HepG2 (cell line): Measurements from ENCODE around the gene TSEN34. TPM values are rescaled to one million over a fixed set of nuclear protein-coding genes. Genes with fewer than 3 reads are reported as not detected.

Experiments
- ATF7-NPFF ChIP-seq: sonication (generic); formaldehyde crosslinking; IDR thresholded peaks from 2 replicates; pipeline ENCODE4 v1.8.1; 2023; ENCODE audit warnings: mild to moderate bottlenecking, low read depth, missing genetic modification reagents, moderate library complexity
- CENPBD1 ChIP-seq: sonication (generic); formaldehyde crosslinking; IDR thresholded peaks from 2 replicates; pipeline ENCODE4 v1.8.0; 2022; ENCODE audit warnings: missing genetic modification reagents, low read depth, mild to moderate bottlenecking, borderline replicate concordance
- DNMT1 ChIP-seq: sonication (generic); formaldehyde crosslinking; IDR thresholded peaks from 2 replicates; pipeline ENCODE4 v1.5.1; 2020; ENCODE audit warnings: mild to moderate bottlenecking, missing genetic modification reagents
- ELF3 ChIP-seq: IDR thresholded peaks from 2 replicates; pipeline ENCODE4 v1.6.1; 2016; ENCODE audit warnings: missing genetic modification reagents, missing compliant biosample characterization
- ELF4 ChIP-seq: sonication (generic); formaldehyde crosslinking; IDR thresholded peaks from 2 replicates; pipeline ENCODE4 v1.5.0; 2020; ENCODE audit warnings: missing genetic modification reagents, mild to moderate bottlenecking, moderate library complexity, borderline replicate concordance
- GFI1 ChIP-seq: sonication (generic); formaldehyde crosslinking; IDR thresholded peaks from 2 replicates; pipeline ENCODE4 v1.5.0; 2020; ENCODE audit warnings: missing genetic modification reagents, mild to moderate bottlenecking, borderline replicate concordance
- JUN ChIP-seq: sonication (generic); formaldehyde crosslinking; IDR thresholded peaks from 2 replicates; pipeline ENCODE4 v1.4.0; 2020; ENCODE audit warnings: mild to moderate bottlenecking, missing genetic modification reagents
- MAFG ChIP-seq: sonication (generic); formaldehyde crosslinking; IDR thresholded peaks from 2 replicates; pipeline ENCODE4 v1.5.1; 2020; ENCODE audit warnings: mild to moderate bottlenecking, missing genetic modification reagents
- MLXIP ChIP-seq: sonication (generic); formaldehyde crosslinking; IDR thresholded peaks from 2 replicates; pipeline ENCODE4 v1.9.0; 2021; ENCODE audit warnings: missing genetic modification reagents, borderline replicate concordance
- REXO4 ChIP-seq: sonication (generic); formaldehyde crosslinking; IDR thresholded peaks from 2 replicates; pipeline ENCODE4 v1.8.0; 2022; ENCODE audit warnings: missing genetic modification reagents, mild to moderate bottlenecking, borderline replicate concordance
- TBX2 ChIP-seq: sonication (generic); formaldehyde crosslinking; IDR thresholded peaks from 2 replicates; pipeline ENCODE4 v1.5.0; 2020; ENCODE audit warnings: missing genetic modification reagents, mild to moderate bottlenecking, borderline replicate concordance
- TEAD3 ChIP-seq: optimal IDR thresholded peaks from 2 replicates; pipeline ENCODE3; 2016; ENCODE audit warnings: borderline replicate concordance
- ZFP91 ChIP-seq: sonication (generic); formaldehyde crosslinking; IDR thresholded peaks from 2 replicates; pipeline ENCODE4 v1.9.0; 2022; ENCODE audit warnings: missing genetic modification reagents, mild to moderate bottlenecking, borderline replicate concordance
- ZNF232 ChIP-seq: sonication (generic); formaldehyde crosslinking; IDR thresholded peaks from 2 replicates; pipeline ENCODE4 v1.4.0; 2020; ENCODE audit warnings: missing genetic modification reagents, borderline replicate concordance
- ZNF547 ChIP-seq: sonication (generic); formaldehyde crosslinking; IDR thresholded peaks from 2 replicates; pipeline ENCODE4 v1.5.1; 2020; ENCODE audit warnings: mild to moderate bottlenecking, missing genetic modification reagents
- ZNF607 ChIP-seq: sonication (generic); formaldehyde crosslinking; IDR thresholded peaks from 2 replicates; pipeline ENCODE4 v1.5.1; 2020; ENCODE audit warnings: missing genetic modification reagents, mild to moderate bottlenecking, borderline replicate concordance
- ZNF616 ChIP-seq: sonication (generic); formaldehyde crosslinking; IDR thresholded peaks from 2 replicates; pipeline ENCODE4 v1.5.0; 2020; ENCODE audit warnings: low read depth, mild to moderate bottlenecking, missing genetic modification reagents
- ZZZ3 ChIP-seq: sonication (generic); formaldehyde crosslinking; IDR thresholded peaks from 2 replicates; pipeline ENCODE4 v1.4.0; 2020; ENCODE audit warnings: missing genetic modification reagents, mild to moderate bottlenecking, borderline replicate concordance
- polyA plus RNA-seq, 8 experiments: library from polyadenylated mRNA; depleted of rRNA in 3 of 8; stranded (reverse) in 7 of 8; unstranded in 1 of 8; fragments of >200 nt; fragmentation: Illumina TruSeq in 4 of 8; extraction: Trizol in 4 of 8; gene quantifications; 2 replicates each; pipeline versions ENCODE4 v1.2.1 to v1.2.3, GENCODE V29; 2011 to 2016; ENCODE audit warnings: low read depth in 4 of 8, missing spikeins in 1 of 8, mixed read lengths in 1 of 8; ENCODE audit not compliant: insufficient read depth in 1 of 8
- total RNA-seq, 5 experiments: library from RNA; depleted of rRNA; stranded (reverse); fragments of >200 nt; fragmentation: Illumina TruSeq; extraction: Trizol; gene quantifications; 2 replicates each; pipeline ENCODE4 v1.2.3, GENCODE V29; 2016; ENCODE audit warnings: low read depth in 1 of 5

Gene TSEN34
- total and polyA plus RNA-seq, 2 of the 13 experiments (the other 11 are each of a cell fraction or from before 2014, with no cell fraction given): 55.1 to 65.4 TPM

GRCh38 chr19:54189145-54189734 is 1.9 kb upstream of the TSEN34 start, which contains the start of gene MBOAT7 (continued):
- no peak for TF ChIP-seq CENPBD1
- TF ChIP-seq ZNF607 (CRISPR knock-in tag): peak; percentile 81
- 0 out of 2 replicates have a peak, but pooled peaks have one; percentile 27 for TF ChIP-seq TBX2
- TF ChIP-seq TEAD3 (CRISPR knock-in tag): peak; percentile 18
- no peak for TF ChIP-seq MLXIP (CRISPR knock-in tag)
- 0 out of 2 replicates have a peak, but pooled peaks have one; percentile 30 for TF ChIP-seq ZZZ3 (CRISPR knock-in tag)
- TF ChIP-seq ELF3 (CRISPR knock-in tag): peak; percentile 50; the same call in 1 of the 2 replicates
- TF ChIP-seq DNMT1 (CRISPR knock-in tag): peak; percentile 82; the same call in 1 of the 2 replicates
- TF ChIP-seq ZNF616 (CRISPR knock-in tag): 0 out of 2 replicates have a peak, but pooled peaks have one; percentile 48
- TF ChIP-seq ZNF232 (CRISPR knock-in tag): peak; percentile 20; the same call in 1 of the 2 replicates
- TF ChIP-seq MAFG (CRISPR knock-in tag): no peak
- no peak for TF ChIP-seq ELF4 (CRISPR knock-in tag)
- peak; percentile 50 for TF ChIP-seq ATF7-NPFF (CRISPR knock-in tag)
- 0 out of 2 replicates have a peak, but pooled peaks have one; percentile 2 for TF ChIP-seq ZFP91 (CRISPR knock-in tag)
- TF ChIP-seq GFI1: peak; percentile 18; the same call in 1 of the 2 replicates
- TF ChIP-seq REXO4 (CRISPR knock-in tag): no peak
- TF ChIP-seq ZNF547: 0 out of 2 replicates have a peak, but pooled peaks have one; percentile 38
- peak; percentile 60; the same call in 1 of the 2 replicates for TF ChIP-seq JUN (CRISPR knock-in tag)
